ENCODE results near the gene RPTOR.

Gene RPTOR

GRCh38 chr17:80998748-80999535 is 454.3 kb downstream of the RPTOR start:
- no peak for DNase-seq (ENCODE audit: low read depth)

- no peak for DNase-seq (ENCODE audit: low read depth)
These were observed 455.1 kb downstream of the RPTOR start for GRCh38 chr17:80999536-81000333.

- DNase-seq (ENCODE audit: low read depth): no peak
These were observed 455.6 kb downstream of the RPTOR start for GRCh38 chr17:81000334-81000630.

GRCh38 chr17:81000631-81001357 is 456.2 kb downstream of the RPTOR start:
- DNase-seq (ENCODE audit: low read depth): no peak

- DNase-seq (ENCODE audit: low read depth): no peak
These were observed 457.4 kb downstream of the RPTOR start for GRCh38 chr17:81002013-81002384.

- no peak for DNase-seq (ENCODE audit: low read depth)
These were observed 458.0 kb downstream of the RPTOR start for GRCh38 chr17:81002409-81003361.

GRCh38 chr17:81003711-81004475 is 459.3 kb downstream of the RPTOR start:
- DNase-seq (ENCODE audit: low read depth): no peak

- no peak for DNase-seq (ENCODE audit: low read depth)
These were observed 462.3 kb downstream of the RPTOR start for GRCh38 chr17:81006891-81007290.

- DNase-seq (ENCODE audit: low read depth): no peak
These were observed 463.5 kb downstream of the RPTOR start for GRCh38 chr17:81008140-81008539.

GRCh38 chr17:81009136-81009535 is 464.5 kb downstream of the RPTOR start:
- DNase-seq (ENCODE audit: low read depth): no peak

GRCh38 chr17:81010935-81011334 is 466.3 kb downstream of the RPTOR start:
- DNase-seq (ENCODE audit: low read depth): no peak

- no peak for DNase-seq (ENCODE audit: low read depth)
These were observed 467.3 kb downstream of the RPTOR start for GRCh38 chr17:81011951-81012350.

GRCh38 chr17:81012574-81013447 is 468.2 kb downstream of the RPTOR start:
- DNase-seq (ENCODE audit: low read depth): no peak

- no peak for DNase-seq (ENCODE audit: low read depth)
These were observed 469.0 kb downstream of the RPTOR start for GRCh38 chr17:81013642-81014041.

GRCh38 chr17:81015136-81015535 is 470.5 kb downstream of the RPTOR start:
- DNase-seq (ENCODE audit: low read depth): no peak
